ENCODE measurements around the gene EPHA7. TPM values are rescaled to one million over a fixed set of nuclear protein-coding genes. Genes with fewer than 3 reads are reported as not detected.

Gene EPHA7
- polyA plus RNA-seq, 1 donor from 2014 or later = 17.4 TPM

GRCh38 chr6:93259332-93259731, 160.0 kb downstream of the EPHA7 start:
- H3K9me2 ChIP-seq (ENCODE audit: insufficient read depth, low read length) = no peaks in the 10 kb centered on the region
- no peak overlapping the region for H3K4me2 ChIP-seq (ENCODE audit: low read length)
- no peak overlapping the region for H2AFZ ChIP-seq (ENCODE audit: low read depth, low read length)
- H3K9me3 ChIP-seq (ENCODE audit: low read length) = no peaks in the 10 kb centered on the region
- no peaks in the 10 kb centered on the region for H3K36me3 ChIP-seq (ENCODE audit: insufficient read depth, low read length)
- H3K27ac ChIP-seq (ENCODE audit: low read length) = no peak overlapping the region
- H3K4me3 ChIP-seq (ENCODE audit: low read length) = no peak overlapping the region
- no peaks in the 10 kb centered on the region for H3F3A ChIP-seq (ENCODE audit: insufficient read depth, low read length, poor library complexity, severe bottlenecking)
- TF ChIP-seq CTCF (IDR thresholded peaks at IDR 0.05; ENCODE audit: poor library complexity, severe bottlenecking) (no peak), EP300 (conservative IDR thresholded peaks at IDR 0.05; ENCODE audit: poor library complexity, severe bottlenecking) (no peak), SMC3 (conservative IDR thresholded peaks at IDR 0.05; ENCODE audit: poor library complexity) (no peak), RAD21 (conservative IDR thresholded peaks at IDR 0.05) (no peak), MXI1 (conservative IDR thresholded peaks at IDR 0.05; ENCODE audit: poor library complexity, severe bottlenecking) (no peak), REST (IDR thresholded peaks at IDR 0.05; ENCODE audit: borderline replicate concordance) (no peak), TAF1 (IDR thresholded peaks at IDR 0.05; ENCODE audit: low read depth) (no peak), POLR2AphosphoS5 (IDR thresholded peaks at IDR 0.05) (no peak), EZH2 (IDR thresholded peaks at IDR 0.05; ENCODE audit: borderline replicate concordance, insufficient read depth, low read length, poor library complexity, severe bottlenecking) (no peak)
- no peaks in the 10 kb centered on the region for H3K79me2 ChIP-seq (replicated peaks; ENCODE audit: insufficient read depth, low read length)
- no peak overlapping the region for H3K9ac ChIP-seq (ENCODE audit: low read length)
- H3K27me3 ChIP-seq (ENCODE audit: insufficient read depth, low read depth, low read length) = no peaks in the 10 kb centered on the region
- no peaks in the 10 kb centered on the region for H4K20me1 ChIP-seq (ENCODE audit: insufficient read depth)

- H3K4me3 ChIP-seq (ENCODE audit: low read length) = no peak overlapping the region
- no peaks in the 10 kb centered on the region for H3K9me2 ChIP-seq (ENCODE audit: insufficient read depth, low read length)
- H3K27me3 ChIP-seq (ENCODE audit: insufficient read depth, low read depth, low read length) = no peaks in the 10 kb centered on the region
- no peaks in the 10 kb centered on the region for H3K36me3 ChIP-seq (ENCODE audit: insufficient read depth, low read length)
- H3K9me3 ChIP-seq (ENCODE audit: low read length) = no peaks in the 10 kb centered on the region
- no peak for TF ChIP-seq REST (IDR thresholded peaks at IDR 0.05; ENCODE audit: borderline replicate concordance)
- TF ChIP-seq RAD21 (conservative IDR thresholded peaks at IDR 0.05) = no peak
- TF ChIP-seq CTCF (IDR thresholded peaks at IDR 0.05; ENCODE audit: poor library complexity, severe bottlenecking) = no peak
- no peak for TF ChIP-seq EZH2 (IDR thresholded peaks at IDR 0.05; ENCODE audit: borderline replicate concordance, insufficient read depth, low read length, poor library complexity, severe bottlenecking)
- TF ChIP-seq SMC3 (conservative IDR thresholded peaks at IDR 0.05; ENCODE audit: poor library complexity) = no peak
- TF ChIP-seq POLR2AphosphoS5 (IDR thresholded peaks at IDR 0.05) = no peak
- TF ChIP-seq MXI1 (conservative IDR thresholded peaks at IDR 0.05; ENCODE audit: poor library complexity, severe bottlenecking) = no peak
- TF ChIP-seq TAF1 (IDR thresholded peaks at IDR 0.05; ENCODE audit: low read depth) = no peak
- TF ChIP-seq EP300 (conservative IDR thresholded peaks at IDR 0.05; ENCODE audit: poor library complexity, severe bottlenecking) = no peak
- no peak overlapping the region for H3K9ac ChIP-seq (ENCODE audit: low read length)
- H3K79me2 ChIP-seq (replicated peaks; ENCODE audit: insufficient read depth, low read length) = no peaks in the 10 kb centered on the region
- no peak overlapping the region for H3K4me2 ChIP-seq (ENCODE audit: low read length)
- no peaks in the 10 kb centered on the region for H4K20me1 ChIP-seq (ENCODE audit: insufficient read depth)
- no peaks in the 10 kb centered on the region for H3F3A ChIP-seq (ENCODE audit: insufficient read depth, low read length, poor library complexity, severe bottlenecking)
- no peak overlapping the region for H3K27ac ChIP-seq (ENCODE audit: low read length)
- no peak overlapping the region for H2AFZ ChIP-seq (ENCODE audit: low read depth, low read length)
Observed at GRCh38 chr6:93252930-93253329, 166.4 kb downstream of the EPHA7 start.

All from neural cell (in vitro differentiated cells).